GM23248 (cell line): ENCODE results near the gene SV2C.

ENCODE experiments used
- EZH2 ChIP-seq: fragments of 200-600 bp; sonication (generic); IDR thresholded peaks from 2 replicates; pipeline ENCODE4 v1.6.1; 2018; ENCODE audit warnings: antibody characterized with exemption, mild to moderate bottlenecking; ENCODE audit not compliant: insufficient read depth, poor library complexity, severe bottlenecking
- EZH2phosphoT487 ChIP-seq: fragments of 200-600 bp; sonication (generic); IDR thresholded peaks from 2 replicates; pipeline ENCODE4 v1.6.1; 2018; ENCODE audit warnings: antibody characterized with exemption, moderate library complexity, mild to moderate bottlenecking, low read depth; ENCODE audit not compliant: insufficient read depth

- no peak for TF ChIP-seq EZH2
- TF ChIP-seq EZH2phosphoT487, result no peak
Observed at GRCh38 chr5:76162335-76162734, 79.2 kb downstream of the SV2C start.
